ENCODE measurements around the gene DMTF1. TPM values are rescaled to one million over a fixed set of nuclear protein-coding genes. Genes with fewer than 3 reads are reported as not detected.

Gene DMTF1
- total and polyA plus RNA-seq, 9 of the 15 experiments (the other 6 are each of a cell fraction or from before 2014, with no cell fraction given), result 25.7 to 208 (median 74.7) TPM

DNA sequence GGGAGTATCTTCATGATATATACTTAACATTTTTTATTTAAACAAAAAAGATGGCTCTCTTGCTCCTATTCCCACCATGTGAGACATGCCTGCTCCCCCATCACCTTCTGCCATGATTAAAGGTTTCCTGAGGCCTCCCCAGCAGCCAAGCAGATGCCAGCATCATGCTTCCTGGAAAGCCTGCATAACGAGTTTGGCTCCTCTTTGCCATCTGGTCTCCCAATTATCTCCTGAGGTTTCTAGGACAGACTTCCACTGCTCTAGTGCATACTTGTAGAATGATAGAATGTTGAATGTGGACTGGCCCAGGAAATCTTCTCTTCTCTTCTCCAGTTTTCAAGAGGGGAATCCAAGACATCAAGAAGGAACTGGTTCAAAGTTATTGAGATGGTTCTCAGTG is 46.9 kb upstream of the DMTF1 start (continued):
- TF ChIP-seq YY1 (IDR thresholded peaks at IDR 0.05; ENCODE audit: borderline replicate concordance in 1 of 3, control insufficient read depth in 1 of 3, extremely low read depth in 1 of 3, insufficient read depth in 3 of 3, insufficient read length in 1 of 3, insufficient replicate concordance in 2 of 3, low read depth in 1 of 3, low read length in 2 of 3), result no peak
- no peak for TF ChIP-seq POLR2G (IDR thresholded peaks at IDR 0.05; ENCODE audit: low read depth, low read length)
- no peak for TF ChIP-seq ZEB2 (IDR thresholded peaks at IDR 0.05)
- TF ChIP-seq, protein P1, sequence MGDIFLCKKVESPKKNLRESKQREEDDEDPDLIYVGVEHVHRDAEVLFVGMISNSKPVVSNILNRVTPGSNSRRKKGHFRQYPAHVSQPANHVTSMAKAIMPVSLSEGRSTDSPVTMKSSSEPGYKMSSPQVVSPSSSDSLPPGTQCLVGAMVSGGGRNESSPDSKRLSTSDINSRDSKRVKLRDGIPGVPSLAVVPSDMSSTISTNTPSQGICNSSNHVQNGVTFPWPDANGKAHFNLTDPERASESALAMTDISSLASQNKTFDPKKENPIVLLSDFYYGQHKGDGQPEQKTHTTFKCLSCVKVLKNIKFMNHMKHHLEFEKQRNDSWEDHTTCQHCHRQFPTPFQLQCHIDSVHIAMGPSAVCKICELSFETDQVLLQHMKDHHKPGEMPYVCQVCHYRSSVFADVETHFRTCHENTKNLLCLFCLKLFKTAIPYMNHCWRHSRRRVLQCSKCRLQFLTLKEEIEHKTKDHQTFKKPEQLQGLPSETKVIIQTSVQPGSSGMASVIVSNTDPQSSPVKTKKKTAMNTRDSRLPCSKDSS (IDR thresholded peaks at IDR 0.05; ENCODE audit: low read depth, partially characterized antibody), result peak; percentile 46
- TF ChIP-seq SAFB2 (IDR thresholded peaks at IDR 0.05; ENCODE audit: borderline replicate concordance, low read depth, low read length, severe bottlenecking), result no peak
- TF ChIP-seq HOXB6 (CRISPR knock-in tag; IDR thresholded peaks at IDR 0.05; ENCODE audit: borderline replicate concordance), result no peak

DNA sequence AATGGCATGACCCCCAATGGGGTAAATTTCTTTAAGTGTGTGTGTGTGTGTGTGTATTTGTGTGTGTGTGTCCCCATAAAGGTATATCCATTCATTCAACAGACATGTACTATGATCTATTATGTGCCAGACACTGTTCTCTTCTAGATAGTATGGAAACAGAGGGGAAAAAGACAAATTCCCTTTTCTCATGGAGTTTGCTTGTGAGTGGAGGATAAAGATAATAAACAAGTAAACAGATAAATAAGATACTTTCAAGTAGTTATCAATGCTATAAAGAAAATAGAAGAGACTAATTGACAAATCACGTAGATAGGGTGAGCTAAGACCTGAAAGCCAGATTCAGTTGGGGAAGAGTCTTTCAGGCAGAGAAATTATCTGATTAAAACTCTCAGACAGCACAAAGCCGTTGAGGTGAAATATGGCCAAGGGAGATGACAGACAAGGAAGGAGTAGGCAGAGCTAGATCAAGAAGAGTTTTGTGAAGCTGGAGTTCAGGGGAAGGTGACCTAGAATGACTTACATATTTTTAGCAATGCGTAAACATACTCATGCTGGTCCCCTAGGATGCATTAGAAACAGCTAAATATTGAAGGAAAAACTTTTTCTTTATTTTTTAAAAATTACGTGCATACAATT is 45.2 kb upstream of the DMTF1 start:
- CTCF ChIA-PET (ENCODE audit: low intra/inter-chr PET ratio), result no interaction called here
- intact Hi-C loops (cut with micrococcal nuclease), result loop anchor here (2.0 kb wide), 1 partner anchor 34 kb away; no protein-coding TSS in a partner anchor
- DNase-seq (ENCODE audit: extremely low read depth in 1 of 4, low spot score in 3 of 4) (peak in 3 of 4 experiments; percentile 14 to 85 (median 77)), FAIRE-seq (peak; percentile 81), ATAC-seq (peak; percentile 84)
- no peaks in the 10 kb centered on the region; the same call in none of the 2 replicates for H3K9me3 ChIP-seq (replicated peaks; ENCODE audit: control insufficient read depth, insufficient read depth, low read depth, low read length)
- peaks cover 19 to 44% of the 10 kb centered on the region in 2 experiments for H3K4me1 ChIP-seq (replicated peaks in 1 of 2; ENCODE audit: control insufficient read depth in 2 of 2, insufficient read depth in 2 of 2, low read length in 2 of 2)
- no peaks in the 10 kb centered on the region for H4K20me1 ChIP-seq (replicated peaks; ENCODE audit: control insufficient read depth, insufficient read depth, low read length)
- in situ Hi-C loops (cut with MboI), result no loop called here
- no peaks in the 10 kb centered on the region for H3K79me2 ChIP-seq (ENCODE audit: control insufficient read depth, insufficient read depth, low read length)
- H2AFZ ChIP-seq (ENCODE audit: low read depth, low read length), result peak overlapping the region; percentile 85; the same call in 1 of the 2 replicates
- H3K36me3 ChIP-seq (ENCODE audit: control insufficient read depth, insufficient read depth, low read length), result 0 out of 3 replicates have a peak, but pooled peaks cover 4% of the 10 kb centered on the region
- H3K4me3 ChIP-seq, result no peak overlapping the region
- no peaks in the 10 kb centered on the region for H3K27me3 ChIP-seq (ENCODE audit: control insufficient read depth in 2 of 2, insufficient read depth in 2 of 2, low read length in 2 of 2)
- POLR2A ChIA-PET, result interaction anchor here (0.7 to 2.1 kb wide), 2 partner anchors 15 to 68 kb away, joined by 3 to 8 read pairs; no protein-coding TSS in a partner anchor
- H3K4me2 ChIP-seq (ENCODE audit: insufficient read depth, low read length), result peak overlapping the region; percentile 5; the same call in 1 of the 2 replicates
- 1% methylated on average over 4 of the region's 4 CpGs for WGBS (ENCODE audit: insufficient coverage, low coverage, missing lambda C conversion rate)
- H3K9me1 ChIP-seq (ENCODE audit: control insufficient read depth, insufficient read depth, low read length), result no peaks in the 10 kb centered on the region
- peak overlapping the region; percentile 54; the same call in 2 of the 3 replicates for H3K27ac ChIP-seq (ENCODE audit: extremely low read depth, low read depth, low read length)
- no peak overlapping the region for H3K9ac ChIP-seq (ENCODE audit: insufficient read depth in 1 of 2, low read depth in 2 of 2, low read length in 2 of 2)
- no TSS peak for BruUV-seq (replicated peaks)
- TF ChIP-seq POLR2B (IDR thresholded peaks at IDR 0.05; ENCODE audit: low read depth, partially characterized antibody) (no peak), ZNF316 (IDR thresholded peaks at IDR 0.05) (peak; percentile 62; the same call in 1 of the 2 replicates), ELF1 (tag; IDR thresholded peaks at IDR 0.05) (0 out of 2 replicates have a peak, but pooled peaks have one; percentile 5), CBFA2T3 (IDR thresholded peaks at IDR 0.05) (peak; percentile 84), MTA1 (IDR thresholded peaks at IDR 0.05; ENCODE audit: borderline replicate concordance) (peak; percentile 83; the same call in 1 of the 2 replicates), CBX3 (IDR thresholded peaks at IDR 0.05; ENCODE audit: borderline replicate concordance in 1 of 2, low read length in 2 of 2) (peak in 1 of 2 experiments; percentile 83; a peak in 2 of 3 replicates), BHLHE40 (IDR thresholded peaks at IDR 0.05; ENCODE audit: low read length) (peak; percentile 45; the same call in 1 of the 2 replicates), NCOA2 (IDR thresholded peaks at IDR 0.05; ENCODE audit: partially characterized antibody in 2 of 2) (peak; percentile 58 to 71), ZNF184 (CRISPR knock-in tag; IDR thresholded peaks at IDR 0.05) (no peak), HDAC2 (IDR thresholded peaks at IDR 0.05) (peak; percentile 92), XRCC4 (IDR thresholded peaks at IDR 0.05; ENCODE audit: extremely low read depth, insufficient read depth, insufficient read length) (no peak), DPF2 (IDR thresholded peaks at IDR 0.05) (peak; percentile 95)
- TF ChIP-seq, protein P2, sequence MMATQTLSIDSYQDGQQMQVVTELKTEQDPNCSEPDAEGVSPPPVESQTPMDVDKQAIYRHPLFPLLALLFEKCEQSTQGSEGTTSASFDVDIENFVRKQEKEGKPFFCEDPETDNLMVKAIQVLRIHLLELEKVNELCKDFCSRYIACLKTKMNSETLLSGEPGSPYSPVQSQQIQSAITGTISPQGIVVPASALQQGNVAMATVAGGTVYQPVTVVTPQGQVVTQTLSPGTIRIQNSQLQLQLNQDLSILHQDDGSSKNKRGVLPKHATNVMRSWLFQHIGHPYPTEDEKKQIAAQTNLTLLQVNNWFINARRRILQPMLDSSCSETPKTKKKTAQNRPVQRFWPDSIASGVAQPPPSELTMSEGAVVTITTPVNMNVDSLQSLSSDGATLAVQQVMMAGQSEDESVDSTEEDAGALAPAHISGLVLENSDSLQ (IDR thresholded peaks at IDR 0.05), result peak; percentile 97

Measured in K562 (cell line).